Activated T-helper 17 cell treated with anti-CD3 and anti-CD28 coated beads, Interleukin-2, amount 50 U/mL, for 72 hours (primary cell): ENCODE results near the gene ABCG1. TPM values are rescaled to one million over a fixed set of nuclear protein-coding genes. Genes with fewer than 3 reads are reported as not detected.

Source experiments
- ATAC-seq: fragments of 150-1000 bp; cut with Tn5 transposase; replicated peaks from 2 replicates; pipeline ENCODE4 v1.10.0; 2021; ENCODE audit warnings: mild to moderate bottlenecking, moderate library complexity
- H3K27ac Mint-ChIP-seq: one replicate; pipeline ENCODE4 v1.8.0; 2022; ENCODE audit warnings: mixed read lengths
- H3K27me3 Mint-ChIP-seq: one replicate; pipeline ENCODE4 v1.8.0; 2022; ENCODE audit warnings: mixed read lengths
- H3K36me3 Mint-ChIP-seq: one replicate; pipeline ENCODE4 v1.8.0; 2022; ENCODE audit warnings: low read depth, mild to moderate bottlenecking, mixed read lengths
- H3K4me1 Mint-ChIP-seq: one replicate; pipeline ENCODE4 v1.8.0; 2022; ENCODE audit warnings: mixed read lengths
- H3K4me3 Mint-ChIP-seq: one replicate; pipeline ENCODE4 v1.8.0; 2022; ENCODE audit warnings: mild to moderate bottlenecking, mixed read lengths
- H3K9me3 Mint-ChIP-seq: one replicate; pipeline ENCODE4 v1.8.0; 2022; ENCODE audit warnings: mixed read lengths
- total RNA-seq, 2 donors: library from RNA; stranded (reverse); gene quantifications; one replicate each; pipeline ENCODE4 v1.2.3, GENCODE V29; 2022

The ABCG1 gene
- total RNA-seq, 2 donors from 2014 or later = 3.1 to 8.2 TPM

- no peaks in the 10 kb centered on the region for H3K4me1 Mint-ChIP-seq
- H3K27me3 Mint-ChIP-seq = no peaks in the 10 kb centered on the region
- ATAC-seq = no peak
- H3K4me3 Mint-ChIP-seq = no peak overlapping the region
- H3K27ac Mint-ChIP-seq = no peak overlapping the region
- H3K36me3 Mint-ChIP-seq = peaks cover 19% of the 10 kb centered on the region
- no peaks in the 10 kb centered on the region for H3K9me3 Mint-ChIP-seq
These were observed 75.4 kb downstream of the ABCG1 start for GRCh38 chr21:42294273-42294880.

- no peaks in the 10 kb centered on the region for H3K9me3 Mint-ChIP-seq
- H3K4me1 Mint-ChIP-seq = no peaks in the 10 kb centered on the region
- H3K4me3 Mint-ChIP-seq = no peak overlapping the region
- H3K27ac Mint-ChIP-seq = no peak overlapping the region
- no peak for ATAC-seq
- H3K36me3 Mint-ChIP-seq = peaks cover 17% of the 10 kb centered on the region
- no peaks in the 10 kb centered on the region for H3K27me3 Mint-ChIP-seq
These were observed 76.9 kb downstream of the ABCG1 start for GRCh38 chr21:42295845-42296244.

- no peak for ATAC-seq
These were observed 77.6 kb downstream of the ABCG1 start for GRCh38 chr21:42296501-42296900.

GRCh38 chr21:42297377-42297776, 78.4 kb downstream of the ABCG1 start:
- Mint-ChIP-seq H3K36me3 (peaks cover 17% of the 10 kb centered on the region), H3K9me3 (no peaks in the 10 kb centered on the region), H3K27ac (no peak overlapping the region), H3K4me1 (no peaks in the 10 kb centered on the region), H3K4me3 (no peak overlapping the region), H3K27me3 (no peaks in the 10 kb centered on the region)
- ATAC-seq = no peak

More at GRCh38 chr21:42296501-42296900, 77.6 kb downstream of the ABCG1 start:
- H3K4me1 Mint-ChIP-seq = no peaks in the 10 kb centered on the region
- no peaks in the 10 kb centered on the region for H3K27me3 Mint-ChIP-seq
- no peak overlapping the region for H3K27ac Mint-ChIP-seq
- H3K9me3 Mint-ChIP-seq = no peaks in the 10 kb centered on the region
- no peak overlapping the region for H3K4me3 Mint-ChIP-seq
- peaks cover 17% of the 10 kb centered on the region for H3K36me3 Mint-ChIP-seq

- no peak for ATAC-seq
- Mint-ChIP-seq H3K27ac (no peak overlapping the region), H3K9me3 (no peaks in the 10 kb centered on the region), H3K36me3 (peaks cover 17% of the 10 kb centered on the region), H3K27me3 (no peaks in the 10 kb centered on the region), H3K4me1 (no peaks in the 10 kb centered on the region), H3K4me3 (no peak overlapping the region)
These were observed 79.3 kb downstream of the ABCG1 start for GRCh38 chr21:42298237-42298636.

GRCh38 chr21:42298657-42299056, 79.7 kb downstream of the ABCG1 start:
- Mint-ChIP-seq H3K27ac (no peak overlapping the region), H3K36me3 (peaks cover 17% of the 10 kb centered on the region), H3K4me1 (no peaks in the 10 kb centered on the region), H3K9me3 (no peaks in the 10 kb centered on the region), H3K4me3 (no peak overlapping the region), H3K27me3 (no peaks in the 10 kb centered on the region)
- no peak for ATAC-seq

GRCh38 chr21:42299324-42300044, 80.5 kb downstream of the ABCG1 start:
- H3K9me3 Mint-ChIP-seq = no peaks in the 10 kb centered on the region
- peak; percentile 70 for ATAC-seq
- H3K36me3 Mint-ChIP-seq = peaks cover 17% of the 10 kb centered on the region
- no peak overlapping the region for H3K27ac Mint-ChIP-seq
- H3K4me1 Mint-ChIP-seq = no peaks in the 10 kb centered on the region
- no peak overlapping the region for H3K4me3 Mint-ChIP-seq
- H3K27me3 Mint-ChIP-seq = no peaks in the 10 kb centered on the region

GRCh38 chr21:42300045-42300583, 81.2 kb downstream of the ABCG1 start:
- no peak overlapping the region for H3K27ac Mint-ChIP-seq
- no peaks in the 10 kb centered on the region for H3K9me3 Mint-ChIP-seq
- H3K36me3 Mint-ChIP-seq = peaks cover 17% of the 10 kb centered on the region
- no peak for ATAC-seq
- H3K4me1 Mint-ChIP-seq = no peaks in the 10 kb centered on the region
- H3K4me3 Mint-ChIP-seq = no peak overlapping the region
- no peaks in the 10 kb centered on the region for H3K27me3 Mint-ChIP-seq

- H3K27ac Mint-ChIP-seq = no peak overlapping the region
- no peaks in the 10 kb centered on the region for H3K4me1 Mint-ChIP-seq
- no peak overlapping the region for H3K4me3 Mint-ChIP-seq
- H3K9me3 Mint-ChIP-seq = no peaks in the 10 kb centered on the region
- peaks cover 8% of the 10 kb centered on the region for H3K36me3 Mint-ChIP-seq
- H3K27me3 Mint-ChIP-seq = no peaks in the 10 kb centered on the region
- ATAC-seq = no peak
These were observed 82.0 kb downstream of the ABCG1 start for GRCh38 chr21:42300956-42301355.

- Mint-ChIP-seq H3K9me3 (no peaks in the 10 kb centered on the region), H3K4me3 (no peak overlapping the region), H3K27ac (no peak overlapping the region), H3K36me3 (peaks cover 2% of the 10 kb centered on the region), H3K27me3 (no peaks in the 10 kb centered on the region), H3K4me1 (no peaks in the 10 kb centered on the region)
- no peak for ATAC-seq
These were observed 82.6 kb downstream of the ABCG1 start for GRCh38 chr21:42301371-42302075.

- H3K27me3 Mint-ChIP-seq = peaks cover 6% of the 10 kb centered on the region
- no peak overlapping the region for H3K4me3 Mint-ChIP-seq
- H3K4me1 Mint-ChIP-seq = no peaks in the 10 kb centered on the region
- no peaks in the 10 kb centered on the region for H3K36me3 Mint-ChIP-seq
- H3K27ac Mint-ChIP-seq = no peak overlapping the region
- no peak for ATAC-seq
- H3K9me3 Mint-ChIP-seq = no peaks in the 10 kb centered on the region
These were observed 83.2 kb downstream of the ABCG1 start for GRCh38 chr21:42302076-42302650.

- H3K27me3 Mint-ChIP-seq = peaks cover 9% of the 10 kb centered on the region
- no peak for ATAC-seq
- H3K27ac Mint-ChIP-seq = no peak overlapping the region
- H3K4me1 Mint-ChIP-seq = no peaks in the 10 kb centered on the region
- no peak overlapping the region for H3K4me3 Mint-ChIP-seq
- no peaks in the 10 kb centered on the region for H3K9me3 Mint-ChIP-seq
- H3K36me3 Mint-ChIP-seq = no peaks in the 10 kb centered on the region
These were observed 83.9 kb downstream of the ABCG1 start for GRCh38 chr21:42302794-42303193.

- Mint-ChIP-seq H3K27ac (no peak overlapping the region), H3K27me3 (peaks cover 9% of the 10 kb centered on the region), H3K4me3 (no peak overlapping the region), H3K9me3 (no peaks in the 10 kb centered on the region), H3K36me3 (no peaks in the 10 kb centered on the region), H3K4me1 (no peaks in the 10 kb centered on the region)
- no peak for ATAC-seq
These were observed 84.5 kb downstream of the ABCG1 start for GRCh38 chr21:42303443-42303842.

GRCh38 chr21:42304556-42305454, 85.9 kb downstream of the ABCG1 start:
- H3K9me3 Mint-ChIP-seq = no peaks in the 10 kb centered on the region
- no peak overlapping the region for H3K4me3 Mint-ChIP-seq
- H3K27me3 Mint-ChIP-seq = peaks cover 9% of the 10 kb centered on the region
- H3K4me1 Mint-ChIP-seq = no peaks in the 10 kb centered on the region
- H3K36me3 Mint-ChIP-seq = no peaks in the 10 kb centered on the region
- ATAC-seq = no peak
- no peak overlapping the region for H3K27ac Mint-ChIP-seq
